GM19452 (cell line): ENCODE measurements around the gene CCNH.

ENCODE experiments used
- ATAC-seq: cut with Tn5 transposase; IDR thresholded peaks from one replicate; pipeline ENCODE4 v1.9.1; 2021; ENCODE audit not compliant: unreplicated experiment

Gene CCNH

DNA sequence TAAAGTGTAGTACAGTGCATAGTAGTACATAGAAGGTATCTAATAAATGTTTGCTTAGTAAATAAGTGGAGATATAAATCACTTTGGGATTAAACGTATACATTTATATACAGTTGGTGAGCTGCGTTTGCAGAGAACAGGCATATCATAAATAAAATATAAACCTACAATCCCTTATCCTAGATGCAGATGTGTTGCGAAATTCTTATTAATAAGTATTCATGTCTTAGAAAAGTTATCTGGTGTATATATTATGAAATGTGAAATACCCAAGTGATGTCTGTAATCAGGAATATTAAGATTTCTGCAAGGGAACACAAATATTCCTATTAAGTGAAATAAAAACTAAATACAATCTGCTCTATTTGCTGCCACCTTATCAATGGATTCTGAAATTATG, 8.8 kb downstream of the CCNH start:
- ATAC-seq: no peak

DNA sequence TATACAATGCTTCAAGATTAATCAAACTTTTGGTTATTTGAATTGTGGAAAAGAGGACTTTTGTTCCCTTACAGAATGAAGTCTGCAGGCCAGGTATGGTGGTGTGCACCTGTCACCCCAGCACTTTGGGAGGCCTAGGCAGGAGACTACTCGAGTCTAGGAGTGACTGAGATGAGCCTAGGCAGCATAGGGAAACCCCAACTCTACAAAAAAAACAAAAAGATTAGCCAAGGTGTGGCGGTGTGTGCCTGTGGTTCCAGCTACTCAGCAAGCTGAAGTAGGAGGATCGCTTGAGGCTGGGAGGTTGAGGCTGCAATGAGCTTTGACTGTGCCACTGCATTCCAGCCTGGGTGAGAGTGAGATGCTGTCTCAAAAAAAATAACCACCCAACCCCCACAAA, 9.3 kb downstream of the CCNH start:
- ATAC-seq: no peak

DNA sequence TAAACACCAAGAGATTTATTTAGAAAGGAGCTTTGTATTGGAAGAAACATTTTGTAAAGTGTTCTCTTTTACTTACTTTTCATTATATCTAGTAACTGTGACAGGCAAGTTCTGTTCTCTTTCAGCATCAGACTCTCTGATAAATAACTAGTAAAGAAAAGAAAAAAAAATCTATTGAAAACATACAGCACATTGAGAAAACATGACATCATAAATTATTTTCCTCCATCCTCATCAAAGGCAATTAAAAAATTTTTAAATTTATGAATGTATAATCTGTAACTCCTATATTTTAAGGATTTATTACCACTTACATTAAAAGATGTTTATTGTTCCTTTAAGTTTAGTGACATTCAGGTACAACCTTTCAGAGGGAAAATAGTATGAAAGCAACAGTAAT, 11.1 kb downstream of the CCNH start:
- no peak for ATAC-seq

DNA sequence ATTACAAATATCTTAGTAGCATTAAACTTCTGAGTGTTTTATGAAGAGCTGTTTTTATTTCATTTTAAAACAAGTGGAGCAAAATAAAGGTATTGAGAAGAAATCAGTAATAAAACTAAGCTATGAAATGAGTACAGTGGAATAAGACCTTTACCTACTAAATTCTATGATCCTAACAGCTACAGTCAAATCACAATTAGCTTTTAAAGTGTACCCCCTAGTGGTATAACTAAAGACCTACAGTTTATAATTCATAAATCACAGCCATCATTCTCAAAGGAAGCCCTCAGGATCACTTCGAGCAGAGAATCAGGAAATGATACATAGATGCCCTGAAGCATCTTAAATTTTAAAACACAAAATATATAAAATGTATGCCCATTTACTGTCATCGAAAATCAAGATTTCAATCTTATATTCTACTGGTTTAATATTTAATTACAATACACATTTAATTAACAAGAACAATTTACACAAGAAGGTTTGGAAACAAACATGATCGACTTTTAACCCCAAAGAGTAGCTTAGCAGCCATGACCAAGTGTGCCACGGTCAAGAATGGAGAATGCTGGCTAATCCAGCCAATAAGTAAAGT, 12.3 kb downstream of the CCNH start:
- peak; percentile 64 for ATAC-seq

DNA sequence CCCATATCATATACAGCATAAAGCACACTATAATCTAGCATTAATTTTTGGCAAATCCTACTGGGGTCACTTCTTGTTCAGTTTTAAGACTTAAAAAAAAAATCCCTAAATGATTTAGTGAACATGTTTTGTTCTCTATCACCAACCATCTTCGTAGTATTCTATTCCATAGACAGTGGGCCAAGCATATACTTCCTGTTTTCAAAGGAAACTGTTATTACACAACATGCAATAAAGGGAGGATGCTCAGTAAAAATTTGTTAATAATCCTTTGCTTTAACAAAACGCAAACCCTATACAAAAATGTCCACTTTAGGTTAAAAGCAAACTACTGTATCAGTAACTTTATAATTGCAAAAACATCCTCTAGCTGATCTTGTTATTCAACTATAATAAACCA, 13.0 kb downstream of the CCNH start:
- no peak for ATAC-seq

DNA sequence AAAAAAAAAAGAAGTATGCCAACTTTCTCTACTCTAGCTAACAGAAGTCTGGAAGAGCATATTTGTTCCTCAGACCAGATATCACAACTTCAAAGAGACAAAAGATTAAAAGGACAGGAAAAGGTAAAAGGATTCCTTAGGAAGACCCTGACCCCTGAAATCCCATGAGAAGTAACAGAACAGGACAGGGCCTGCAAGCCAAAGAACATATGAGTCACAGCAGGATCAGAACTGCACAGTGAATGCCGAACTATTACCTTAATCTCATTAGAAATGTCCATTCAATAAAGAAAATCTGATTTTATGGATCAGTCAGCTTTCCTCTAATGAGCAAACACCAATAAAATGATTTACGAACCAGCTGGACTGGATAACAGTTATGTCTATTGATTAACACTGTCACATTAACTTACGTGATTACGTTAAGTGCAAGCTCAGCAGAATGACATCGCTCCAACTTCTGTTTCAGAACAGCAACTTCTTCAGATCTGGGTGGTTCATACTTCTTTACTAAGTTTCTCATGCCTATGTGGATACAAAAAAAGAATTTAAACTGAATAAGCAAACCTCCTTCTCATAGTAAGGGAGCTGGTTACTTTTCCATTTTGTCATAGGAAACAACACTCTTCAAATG, 13.6 kb downstream of the CCNH start:
- ATAC-seq: no peak

DNA sequence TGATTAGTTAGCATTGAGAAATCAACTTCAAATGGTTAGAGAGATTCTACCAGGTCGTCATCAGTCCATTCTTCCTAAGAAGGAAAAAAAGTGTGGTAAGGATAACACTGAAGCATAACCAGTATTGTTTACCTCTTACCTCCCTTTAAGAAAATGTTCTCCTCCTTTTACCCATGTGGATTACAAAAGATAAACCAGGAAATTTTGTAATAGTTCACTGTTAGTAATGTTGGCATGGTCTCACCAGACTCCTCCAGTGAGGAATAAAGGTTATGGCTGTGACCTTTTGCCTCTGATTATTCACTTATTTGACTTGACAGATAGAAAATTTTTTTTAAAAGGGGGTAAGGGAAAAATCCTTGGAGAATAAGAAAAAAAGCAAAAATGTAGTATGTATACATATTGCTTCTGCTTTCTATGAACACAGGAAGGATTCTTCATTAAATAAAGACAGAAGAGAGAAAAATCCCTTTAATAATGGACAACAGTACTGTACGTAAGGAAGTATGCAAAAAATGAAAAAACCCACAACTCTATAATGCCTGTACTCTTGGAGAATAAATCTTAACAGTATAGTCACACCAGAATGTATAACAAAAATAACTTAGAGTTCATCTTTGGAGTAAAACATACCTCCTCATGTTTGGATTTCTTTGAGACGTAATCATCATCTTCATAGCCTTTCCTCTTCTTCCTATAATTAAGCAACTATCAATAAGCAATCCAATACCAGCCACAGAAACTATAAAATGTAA, 18.1 kb downstream of the CCNH start:
- ATAC-seq: no peak

DNA sequence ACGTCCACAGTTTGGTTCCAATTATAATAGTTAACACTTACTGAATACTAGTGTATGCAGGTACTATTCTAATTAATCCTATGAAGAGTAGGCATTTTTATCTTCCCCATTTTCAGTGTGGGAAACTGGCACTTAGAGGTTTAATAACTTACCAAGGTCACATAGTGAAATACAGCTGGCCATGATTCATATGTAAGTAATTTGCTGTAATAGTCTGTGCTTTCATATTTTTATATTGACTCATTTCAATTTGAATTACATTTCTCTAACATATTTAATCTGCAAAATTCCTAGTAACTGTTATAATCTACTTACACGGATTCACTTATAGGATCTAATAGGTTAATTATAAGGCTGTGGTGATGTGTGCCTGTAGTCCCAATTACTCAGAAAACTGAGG, 19.4 kb downstream of the CCNH start:
- ATAC-seq: no peak

DNA sequence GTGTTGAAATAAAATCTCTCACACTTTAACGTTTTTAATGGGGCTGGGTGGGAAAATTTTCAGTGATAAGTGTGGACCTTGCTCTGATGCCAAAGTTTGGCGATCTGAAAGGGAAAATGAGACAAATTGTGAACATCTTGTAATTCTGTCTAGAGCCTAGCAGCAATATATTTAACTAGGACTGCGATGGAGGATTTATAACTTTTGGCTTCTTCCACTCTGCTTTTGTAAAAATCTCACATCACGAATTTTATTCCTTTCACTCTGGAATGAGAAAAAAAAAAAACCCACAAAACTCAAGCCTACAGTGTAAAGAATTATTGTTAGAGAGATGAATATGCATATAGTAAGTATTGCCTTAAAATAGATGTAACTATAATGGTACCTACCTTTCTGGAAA, 19.9 kb downstream of the CCNH start:
- no peak for ATAC-seq

DNA sequence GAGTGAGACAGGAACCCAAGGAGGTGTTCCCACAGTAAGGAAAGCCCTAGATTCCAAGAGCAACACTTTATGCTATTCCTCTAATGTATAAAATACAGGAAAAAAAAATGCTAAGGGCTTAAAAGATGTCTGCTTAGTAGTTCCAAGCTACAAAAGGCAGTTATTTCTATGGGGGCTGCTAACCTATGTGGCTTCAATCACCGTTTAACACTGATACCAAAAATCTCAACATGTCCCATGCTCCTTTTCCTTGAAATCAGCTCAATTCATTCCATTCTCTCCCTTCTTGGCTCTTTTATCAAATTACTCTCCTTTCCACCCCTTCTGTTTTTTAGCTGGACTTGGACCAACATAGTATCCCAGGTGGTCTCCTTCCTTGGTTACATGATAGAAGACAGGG, 20.6 kb downstream of the CCNH start:
- no peak for ATAC-seq

DNA sequence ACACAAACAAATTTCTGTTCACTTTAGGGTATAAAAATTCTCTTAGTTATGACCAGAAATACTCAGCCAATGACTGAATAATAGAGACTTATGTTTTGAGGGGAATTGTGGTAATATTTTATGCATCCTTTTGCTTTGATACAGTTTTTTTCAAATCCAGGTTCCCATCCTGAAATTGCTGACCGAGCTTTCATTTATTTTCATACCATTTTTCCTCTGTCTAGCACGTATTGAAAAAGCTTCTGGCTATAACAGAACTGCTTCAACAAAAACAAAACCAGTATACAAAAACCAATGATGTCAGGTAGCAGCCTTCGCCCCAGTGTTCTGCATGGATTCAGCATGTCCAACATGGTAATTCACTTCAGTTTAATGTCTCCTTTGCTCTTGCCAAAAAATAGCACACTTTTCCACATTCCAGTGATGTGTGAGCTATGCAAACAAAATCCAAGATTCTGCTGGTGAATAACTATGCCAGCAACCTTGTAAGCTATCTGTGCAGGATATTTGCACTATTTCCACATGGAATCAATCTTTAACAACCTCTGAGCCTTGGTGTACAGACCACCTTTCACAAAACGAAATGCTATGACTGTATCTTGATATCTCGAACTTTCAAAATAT, 22.0 kb downstream of the CCNH start:
- ATAC-seq: no peak

DNA sequence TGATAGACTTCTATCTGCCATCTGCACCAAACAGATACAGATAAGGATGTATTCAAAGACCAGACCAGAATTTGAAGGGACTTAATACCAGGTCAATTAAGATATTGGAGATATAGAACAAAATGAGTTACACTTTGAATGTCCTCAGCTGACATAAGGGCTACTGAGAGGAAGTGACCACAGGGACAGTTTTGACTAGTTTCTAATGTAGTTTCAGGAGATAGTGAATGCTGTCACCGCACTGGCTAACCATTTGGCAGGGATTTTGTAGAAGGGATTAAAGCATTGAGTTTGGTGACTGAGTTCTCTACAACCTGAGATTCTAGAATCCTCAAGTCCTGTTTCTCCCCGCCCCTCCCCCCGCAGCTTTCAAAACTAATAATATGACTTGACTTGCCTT, 22.7 kb downstream of the CCNH start:
- ATAC-seq: peak; percentile 53

DNA sequence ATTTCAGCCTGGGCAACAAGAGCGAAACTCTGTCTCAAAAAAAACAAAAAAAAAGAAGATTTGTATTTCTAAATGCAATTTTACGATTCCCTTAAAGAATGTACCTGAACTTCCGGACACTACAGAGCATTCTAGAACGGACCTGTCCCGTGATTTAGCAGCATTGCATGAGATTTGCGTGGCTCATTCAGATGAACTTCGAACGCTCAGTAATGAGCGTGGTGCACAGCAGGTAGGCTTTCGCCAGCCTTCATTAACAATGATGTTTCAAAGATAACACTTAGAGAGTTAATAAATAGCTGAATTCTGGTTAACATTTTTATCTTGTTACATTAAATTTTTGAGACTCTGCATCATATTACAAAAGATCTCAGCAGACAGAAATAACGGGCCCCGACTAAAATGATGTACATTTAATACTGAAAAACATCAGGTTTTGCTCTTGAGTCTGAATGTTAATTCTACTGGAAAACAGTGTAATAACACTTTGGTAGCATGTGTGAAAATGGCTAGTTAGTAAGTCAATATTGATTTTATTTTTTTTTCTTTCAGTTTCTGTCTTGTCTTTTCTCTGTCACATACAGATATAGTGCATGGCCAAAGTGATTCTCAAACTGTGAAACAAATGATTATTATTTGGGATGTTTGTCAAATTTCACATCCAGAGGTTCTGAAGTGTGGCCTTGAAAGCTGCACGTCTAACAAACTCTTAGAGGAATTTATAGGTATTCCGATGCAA, 23.3 kb downstream of the CCNH start:
- peak; percentile 29 for ATAC-seq

DNA sequence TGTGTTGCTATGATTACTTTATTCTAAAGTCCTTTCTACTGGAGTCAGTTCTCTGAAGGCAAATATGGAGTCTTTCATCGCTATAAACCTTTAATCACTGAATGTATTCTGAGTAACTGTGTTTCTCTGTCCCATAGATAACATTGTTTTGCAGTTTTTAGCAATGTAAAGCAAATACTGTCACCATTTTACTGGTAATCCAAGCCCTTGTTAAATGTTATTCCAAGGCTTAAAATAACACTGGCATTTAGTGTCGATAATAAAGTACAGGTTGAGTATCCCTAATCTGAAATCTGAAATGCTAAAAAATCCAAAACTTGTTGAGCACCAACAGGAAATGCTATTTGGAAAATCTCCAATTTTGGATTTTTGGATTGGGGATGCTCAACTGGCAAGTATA, 24.6 kb downstream of the CCNH start:
- no peak for ATAC-seq

DNA sequence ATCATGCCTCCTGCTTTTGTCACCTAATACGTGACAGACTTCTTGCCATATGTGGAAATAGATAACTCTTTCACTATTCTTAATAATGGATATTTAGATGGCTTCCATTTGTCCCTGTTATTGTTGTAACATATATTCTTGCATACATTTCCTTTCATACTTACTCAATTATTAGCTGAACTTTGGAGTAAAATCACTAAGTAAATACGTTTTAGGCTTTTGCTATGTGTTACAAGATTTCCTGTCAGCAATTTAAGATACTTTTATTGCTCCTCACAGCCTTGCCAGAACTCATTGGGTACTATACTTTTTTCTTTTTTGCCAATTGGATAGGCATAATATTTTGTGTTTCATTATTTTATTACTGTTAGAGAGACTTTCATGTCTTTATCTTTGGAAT, 26.9 kb downstream of the CCNH start:
- no peak for ATAC-seq

DNA sequence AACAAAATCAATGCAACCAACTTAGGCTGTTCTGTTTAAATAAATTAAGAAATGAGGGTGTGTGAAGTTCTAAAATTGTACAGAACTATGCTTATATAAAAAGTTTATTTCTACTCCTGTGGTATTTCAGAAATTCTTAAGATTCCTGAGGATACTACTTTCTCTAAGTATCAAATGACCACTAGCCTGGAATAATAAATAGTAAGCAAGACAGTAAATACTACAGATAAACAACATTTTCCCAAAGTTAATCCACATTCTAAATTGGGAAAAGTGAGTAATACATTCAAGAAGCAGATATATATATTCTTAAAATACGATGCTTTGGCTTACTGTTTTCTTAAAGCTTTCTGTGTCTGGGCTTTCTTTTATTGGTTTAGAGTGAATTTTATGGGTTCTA, 29.5 kb downstream of the CCNH start:
- ATAC-seq: no peak

DNA sequence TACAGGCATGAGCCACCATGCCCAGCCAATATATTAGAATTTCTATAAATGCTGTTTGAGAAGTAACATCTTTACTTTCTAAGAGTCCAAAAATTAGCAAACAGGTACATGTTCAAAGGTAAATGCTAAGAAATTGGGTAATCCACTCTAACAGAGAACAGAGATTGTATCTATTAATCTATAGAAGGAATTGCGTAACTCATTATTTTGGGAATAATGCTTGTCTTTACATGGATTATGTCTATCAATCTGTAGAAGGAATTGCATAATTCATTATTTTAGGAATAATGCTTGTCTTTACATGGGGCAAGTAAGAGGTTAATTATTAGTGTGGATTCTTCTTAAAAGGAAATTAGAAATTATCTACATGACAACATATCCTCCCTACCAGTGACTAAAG, 30.5 kb downstream of the CCNH start:
- ATAC-seq: no peak

DNA sequence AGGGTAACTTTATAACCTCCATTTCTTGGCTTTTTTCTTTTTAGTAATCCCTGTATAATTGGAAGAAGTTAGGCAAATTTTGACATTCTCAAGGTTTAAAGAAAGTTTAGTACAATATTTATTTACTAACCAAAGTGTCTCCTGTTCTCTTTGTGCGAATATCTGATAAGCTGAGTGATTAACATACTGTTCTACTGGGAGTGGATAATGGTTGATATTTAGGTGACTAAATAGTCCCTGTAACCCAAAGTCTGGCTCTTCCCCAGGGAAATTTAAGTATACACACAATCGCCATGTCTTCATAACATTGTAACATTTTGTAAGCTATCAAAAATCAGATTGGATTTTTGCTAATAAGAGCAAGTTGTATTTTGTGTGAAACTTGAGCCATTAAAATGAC, 40.0 kb downstream of the CCNH start:
- ATAC-seq: no peak

DNA sequence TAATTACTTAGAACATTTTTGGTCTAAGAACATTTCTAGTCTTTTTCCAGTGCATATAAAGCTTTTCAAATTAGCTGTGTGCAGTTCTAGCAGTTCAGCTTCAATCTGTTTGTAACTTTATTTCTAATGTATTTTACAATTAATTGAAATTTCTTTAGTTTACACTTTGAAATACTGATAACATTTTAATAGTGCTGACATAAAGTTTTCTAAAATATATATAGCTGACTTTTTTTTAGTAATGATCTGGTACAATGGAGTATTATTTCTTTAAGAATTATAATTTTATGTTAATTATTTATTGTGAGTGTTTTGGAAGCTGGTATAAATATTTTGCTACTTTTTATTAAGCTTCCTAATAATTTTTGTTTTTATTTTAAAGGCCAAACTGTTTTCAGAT, 43.3 kb downstream of the CCNH start:
- ATAC-seq: no peak

DNA sequence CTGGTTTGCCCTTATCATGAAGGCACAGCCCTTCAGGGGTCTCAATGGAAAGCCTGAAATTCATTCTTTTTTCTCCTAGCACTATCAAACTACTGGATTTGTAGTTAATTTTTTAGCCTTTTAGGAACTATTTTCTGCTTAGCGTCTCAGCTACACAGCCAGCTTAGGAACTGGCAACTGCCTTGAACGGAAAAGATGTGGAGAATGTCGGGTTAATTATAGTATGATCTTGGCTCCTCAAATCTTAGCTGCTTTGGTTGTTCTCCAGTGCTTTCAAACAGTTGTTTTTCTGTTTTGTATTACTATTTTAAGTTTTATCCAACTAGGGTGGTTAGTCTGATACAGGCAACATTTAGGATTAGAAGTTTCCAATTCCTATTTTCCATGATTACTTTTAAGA, 44.1 kb downstream of the CCNH start:
- no peak for ATAC-seq

DNA sequence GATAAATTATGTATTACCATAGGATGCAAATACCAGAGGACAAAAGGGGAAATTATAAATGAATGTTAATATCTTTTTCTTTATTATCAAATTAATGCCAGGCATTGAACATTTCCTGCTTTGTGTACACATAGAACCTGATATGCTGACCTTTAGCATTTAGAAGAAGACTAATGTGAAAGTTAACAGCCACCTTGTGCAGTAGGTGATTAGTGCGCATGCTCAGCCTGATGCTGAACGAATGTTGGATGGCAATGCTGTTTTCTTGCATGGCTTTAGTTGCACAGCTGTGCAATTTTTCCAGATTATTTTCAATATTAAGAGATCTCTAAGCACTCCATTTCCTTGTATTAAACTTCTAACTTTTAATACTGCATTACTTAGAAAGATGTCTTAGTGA, 45.5 kb downstream of the CCNH start:
- no peak for ATAC-seq
